Esophagus squamous epithelium (tissue), 4 donors: Measurements from ENCODE around the gene PNMA6E.
"Not testable (repeated sequence)": the region's sequence is repeated elsewhere in the genome, so short reads cannot be mapped to it uniquely, and the experiment has no call there.

ENCODE experiments used
- POLR2A ChIP-seq, 4 donors: fragments of 450-650 bp; IDR thresholded peaks; one replicate each; pipeline ENCODE4 v1.6.1; 2017; ENCODE audit warnings: antibody characterized with exemption in 4 of 4, mild to moderate bottlenecking in 4 of 4, moderate library complexity in 3 of 4
- TF ChIP-seq, protein P1 (sequence below), 6 experiments: fragments of 450-650 bp in 4 of 6; fragments of 200-600 bp in 2 of 6; sonication (generic) in 2 of 6; IDR thresholded peaks; one replicate each; pipeline ENCODE4 v1.5.1; 2016 to 2019; ENCODE audit warnings: antibody characterized with exemption in 6 of 6, mild to moderate bottlenecking in 4 of 6, moderate library complexity in 4 of 6

GRCh38 chrX:153389460-153389768 lies 11.7 kb downstream of the PNMA6E start:
- TF ChIP-seq, protein P1, sequence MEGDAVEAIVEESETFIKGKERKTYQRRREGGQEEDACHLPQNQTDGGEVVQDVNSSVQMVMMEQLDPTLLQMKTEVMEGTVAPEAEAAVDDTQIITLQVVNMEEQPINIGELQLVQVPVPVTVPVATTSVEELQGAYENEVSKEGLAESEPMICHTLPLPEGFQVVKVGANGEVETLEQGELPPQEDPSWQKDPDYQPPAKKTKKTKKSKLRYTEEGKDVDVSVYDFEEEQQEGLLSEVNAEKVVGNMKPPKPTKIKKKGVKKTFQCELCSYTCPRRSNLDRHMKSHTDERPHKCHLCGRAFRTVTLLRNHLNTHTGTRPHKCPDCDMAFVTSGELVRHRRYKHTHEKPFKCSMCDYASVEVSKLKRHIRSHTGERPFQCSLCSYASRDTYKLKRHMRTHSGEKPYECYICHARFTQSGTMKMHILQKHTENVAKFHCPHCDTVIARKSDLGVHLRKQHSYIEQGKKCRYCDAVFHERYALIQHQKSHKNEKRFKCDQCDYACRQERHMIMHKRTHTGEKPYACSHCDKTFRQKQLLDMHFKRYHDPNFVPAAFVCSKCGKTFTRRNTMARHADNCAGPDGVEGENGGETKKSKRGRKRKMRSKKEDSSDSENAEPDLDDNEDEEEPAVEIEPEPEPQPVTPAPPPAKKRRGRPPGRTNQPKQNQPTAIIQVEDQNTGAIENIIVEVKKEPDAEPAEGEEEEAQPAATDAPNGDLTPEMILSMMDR (IDR thresholded peaks at IDR 0.05): not testable (repeated sequence)
- TF ChIP-seq POLR2A (IDR thresholded peaks at IDR 0.05): not testable (repeated sequence)
